Activated CD4-positive, alpha-beta T cell treated with anti-CD3 and anti-CD28 coated beads, Interleukin-2, Interleukin-4, amounts not matched to agents 100 ng/mL and 50 ng/mL, durations not matched to agents 16 hours and 8 hours (primary cell): Measurements from ENCODE around the gene IPO5.
A peak's percentile ranks its signal among the peaks of the same experiment; 100 is the strongest.
"Not testable (repeated sequence)": the region's sequence is repeated elsewhere in the genome, so short reads cannot be mapped to it uniquely, and the experiment has no call there.

ENCODE experiments used
- DNase-seq: peaks from one replicate; pipeline ENCODE4 v3.0.0-alpha.2; 2020; ENCODE audit warnings: low spot score

The IPO5 gene

GRCh38 chr13:97949316-97949715 lies 4.2 kb upstream of the IPO5 start:
- DNase-seq, result not testable (repeated sequence)

- no peak for DNase-seq
These were observed 2.1 kb upstream of the IPO5 start for GRCh38 chr13:97951376-97951775.

GRCh38 chr13:97952831-97953230 lies 644 bp upstream of the IPO5 start:
- DNase-seq, result not testable (repeated sequence)

- no peak for DNase-seq
These were observed 7.9 kb downstream of the IPO5 start for GRCh38 chr13:97961340-97961739.

GRCh38 chr13:97962887-97963286 lies 9.4 kb downstream of the IPO5 start:
- DNase-seq, result no peak

GRCh38 chr13:97967226-97967625 lies 13.8 kb downstream of the IPO5 start:
- DNase-seq, result no peak

GRCh38 chr13:97967948-97968347 lies 14.5 kb downstream of the IPO5 start:
- DNase-seq, result no peak

- DNase-seq, result no peak
These were observed 18.0 kb downstream of the IPO5 start for GRCh38 chr13:97971519-97971918.

- no peak for DNase-seq
These were observed 21.3 kb downstream of the IPO5 start for GRCh38 chr13:97974773-97975172.

- DNase-seq, result no peak
These were observed 21.9 kb downstream of the IPO5 start for GRCh38 chr13:97975280-97975847.

- DNase-seq, result peak; percentile 86
These were observed 22.6 kb downstream of the IPO5 start for GRCh38 chr13:97975848-97976609.

- DNase-seq, result no peak
These were observed 23.4 kb downstream of the IPO5 start for GRCh38 chr13:97976610-97977521.

GRCh38 chr13:97977982-97978381 lies 24.5 kb downstream of the IPO5 start:
- DNase-seq, result no peak

- no peak for DNase-seq
These were observed 25.2 kb downstream of the IPO5 start for GRCh38 chr13:97978651-97979050.

- no peak for DNase-seq
These were observed 25.6 kb downstream of the IPO5 start for GRCh38 chr13:97979051-97979450.

- DNase-seq, result no peak
These were observed 26.1 kb downstream of the IPO5 start for GRCh38 chr13:97979556-97979955.

GRCh38 chr13:97982286-97982685 lies 28.8 kb downstream of the IPO5 start:
- DNase-seq, result no peak

- no peak for DNase-seq
These were observed 33.4 kb downstream of the IPO5 start for GRCh38 chr13:97986835-97987234.

GRCh38 chr13:97999653-98000052 lies 46.2 kb downstream of the IPO5 start:
- DNase-seq, result no peak

GRCh38 chr13:98004107-98004506 lies 50.6 kb downstream of the IPO5 start:
- no peak for DNase-seq

- DNase-seq, result not testable (repeated sequence)
These were observed 51.5 kb downstream of the IPO5 start for GRCh38 chr13:98004997-98005396.

GRCh38 chr13:98007001-98007400 lies 53.5 kb downstream of the IPO5 start:
- no peak for DNase-seq

GRCh38 chr13:98013241-98013640 lies 59.8 kb downstream of the IPO5 start:
- DNase-seq, result no peak
